BLaER1 treated with 17β-estradiol and CSF1 and Interleukin-3, amounts not matched to agents 10 nM and 100 nM (cell line): ENCODE results near the gene TMEM150B.

ENCODE experiments used
- H3K27ac ChIP-seq, 11 experiments: shearing (Covaris generic); formaldehyde crosslinking; 2 replicates each; pipeline ENCODE4 v1.8.1; 2022
- H3K27me3 ChIP-seq, 11 experiments: shearing (Covaris generic); formaldehyde crosslinking; 2 replicates each; pipeline ENCODE4 v1.8.1; 2022
- H3K36me3 ChIP-seq, 11 experiments: shearing (Covaris generic); formaldehyde crosslinking; 2 replicates each; pipeline ENCODE4 v1.8.1; 2022
- H3K4me1 ChIP-seq, 10 experiments: shearing (Covaris generic); formaldehyde crosslinking; 2 replicates each; pipeline ENCODE4 v1.8.1; 2022
- H3K4me2 ChIP-seq, 11 experiments: shearing (Covaris generic); formaldehyde crosslinking; 2 replicates each; pipeline ENCODE4 v1.8.1; 2022
- H3K4me3 ChIP-seq, 10 experiments: shearing (Covaris generic); formaldehyde crosslinking; 2 replicates each; pipeline ENCODE4 v1.8.1; 2022
- H3K9ac ChIP-seq, 11 experiments: shearing (Covaris generic); formaldehyde crosslinking; 2 replicates each; pipeline ENCODE4 v1.8.1; 2022
- H3K9me3 ChIP-seq, 11 experiments: shearing (Covaris generic); formaldehyde crosslinking; replicated peaks in 1 of 11; 2 replicates each; pipeline ENCODE4 v1.8.1; 2022
- H4K20me1 ChIP-seq, 11 experiments: shearing (Covaris generic); formaldehyde crosslinking; 2 replicates each; pipeline ENCODE4 v1.8.1; 2022
- Cebpa-rat ChIP-seq, 11 experiments: shearing (Covaris generic); IDR thresholded peaks; 2 replicates each; pipeline ENCODE4 v1.8.1; 2022

TMEM150B gene

GRCh38 chr19:55352040-55352439 is 26.9 kb upstream of the TMEM150B start:
- Histone ChIP-seq H3K27me3 (peaks cover 56 to 61% (median 57%) of the 10 kb centered on the region in 11 experiments), H3K9me3 (no peaks in the 10 kb centered on the region; a peak in 1 of 22 replicates), H3K4me2 (peak overlapping the region; percentile 31 to 96 (median 55); a peak in 21 of 22 replicates), H3K9ac (no peak overlapping the region), H3K27ac (no peak overlapping the region), H3K4me3 (no peak overlapping the region), H3K4me1 (peaks cover 23 to 68% (median 57%) of the 10 kb centered on the region in 10 experiments), H4K20me1 (peaks cover 0 to 25% (median 0%) of the 10 kb centered on the region in 11 experiments; a peak in 5 of 22 replicates), H3K36me3 (peaks cover 0 to 12% (median 3%) of the 10 kb centered on the region in 11 experiments; a peak in 8 of 22 replicates)
- no peak for TF ChIP-seq Cebpa-rat (IDR thresholded peaks at IDR 0.05)

GRCh38 chr19:55350620-55351315 is 25.6 kb upstream of the TMEM150B start:
- peaks cover 23 to 72% (median 60%) of the 10 kb centered on the region in 10 experiments for H3K4me1 ChIP-seq
- no peak for TF ChIP-seq Cebpa-rat (IDR thresholded peaks at IDR 0.05)
- H3K27ac ChIP-seq = no peak overlapping the region
- no peak overlapping the region for H3K4me3 ChIP-seq
- peaks cover 43 to 48% (median 44%) of the 10 kb centered on the region in 11 experiments for H3K27me3 ChIP-seq
- peaks cover 0 to 28% (median 0%) of the 10 kb centered on the region in 11 experiments; a peak in 5 of 22 replicates for H4K20me1 ChIP-seq
- H3K9me3 ChIP-seq = no peaks in the 10 kb centered on the region
- H3K36me3 ChIP-seq = peaks cover 0 to 23% (median 10%) of the 10 kb centered on the region in 11 experiments; a peak in 14 of 22 replicates
- H3K4me2 ChIP-seq = peak overlapping the region in 4 of 11 experiments; percentile 55 to 86 (median 65); a peak in 5 of 22 replicates
- H3K9ac ChIP-seq = peak overlapping the region in 1 of 11 experiments; percentile 45; a peak in 1 of 22 replicates

DNA sequence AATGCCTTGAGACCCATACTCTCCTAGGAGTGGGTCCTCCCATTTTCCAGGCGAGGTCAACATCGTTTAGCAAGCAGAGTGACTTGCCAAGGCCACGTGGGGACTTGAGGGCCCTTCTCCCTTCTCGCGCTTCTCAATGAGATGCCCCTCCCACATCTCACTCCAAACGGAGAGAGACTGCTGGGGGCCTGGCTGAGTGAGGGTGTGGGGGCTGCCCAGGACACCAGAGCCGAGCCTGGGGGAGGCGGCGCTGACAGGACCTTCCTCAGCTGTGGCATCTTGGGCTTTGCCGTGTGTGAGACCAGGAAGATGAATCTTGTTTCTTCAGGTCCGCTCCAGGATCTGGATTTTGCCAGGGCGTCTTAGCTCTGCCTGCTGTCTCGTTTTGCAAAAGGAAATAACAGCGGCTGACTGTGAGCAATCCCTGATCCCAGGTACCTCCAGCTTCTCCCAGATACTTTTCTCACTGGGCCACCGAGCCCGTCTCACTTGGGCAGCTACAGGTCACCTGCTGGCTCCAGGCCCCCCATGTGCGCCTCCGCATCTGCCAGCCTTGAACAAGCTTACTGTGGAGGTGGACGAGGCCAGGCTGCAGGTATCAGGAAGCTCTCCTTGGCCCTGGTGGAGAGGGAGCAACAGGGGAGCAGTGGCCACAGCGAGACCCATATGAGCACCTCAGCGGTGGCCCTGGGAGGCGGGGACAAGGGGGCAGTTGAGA is 23.3 kb upstream of the TMEM150B start:
- H3K4me1 ChIP-seq = peaks cover 24 to 88% (median 71%) of the 10 kb centered on the region in 10 experiments
- peak overlapping the region in 10 of 11 experiments; percentile 6 to 80 (median 57); a peak in 18 of 22 replicates for H3K4me2 ChIP-seq
- TF ChIP-seq Cebpa-rat (IDR thresholded peaks at IDR 0.05) = no peak
- peak overlapping the region in 4 of 11 experiments; percentile 5 to 41 (median 22); a peak in 5 of 22 replicates for H3K27ac ChIP-seq
- peaks cover 0 to 43% (median 0%) of the 10 kb centered on the region in 11 experiments; a peak in 5 of 22 replicates for H4K20me1 ChIP-seq
- no peak overlapping the region for H3K4me3 ChIP-seq
- peaks cover 20 to 25% (median 22%) of the 10 kb centered on the region in 11 experiments for H3K27me3 ChIP-seq
- H3K9me3 ChIP-seq = no peaks in the 10 kb centered on the region
- peaks cover under 1 to 46% (median 21%) of the 10 kb centered on the region in 11 experiments; a peak in 19 of 22 replicates for H3K36me3 ChIP-seq
- H3K9ac ChIP-seq = peak overlapping the region in 7 of 11 experiments; percentile 10 to 59 (median 41); a peak in 9 of 22 replicates

DNA sequence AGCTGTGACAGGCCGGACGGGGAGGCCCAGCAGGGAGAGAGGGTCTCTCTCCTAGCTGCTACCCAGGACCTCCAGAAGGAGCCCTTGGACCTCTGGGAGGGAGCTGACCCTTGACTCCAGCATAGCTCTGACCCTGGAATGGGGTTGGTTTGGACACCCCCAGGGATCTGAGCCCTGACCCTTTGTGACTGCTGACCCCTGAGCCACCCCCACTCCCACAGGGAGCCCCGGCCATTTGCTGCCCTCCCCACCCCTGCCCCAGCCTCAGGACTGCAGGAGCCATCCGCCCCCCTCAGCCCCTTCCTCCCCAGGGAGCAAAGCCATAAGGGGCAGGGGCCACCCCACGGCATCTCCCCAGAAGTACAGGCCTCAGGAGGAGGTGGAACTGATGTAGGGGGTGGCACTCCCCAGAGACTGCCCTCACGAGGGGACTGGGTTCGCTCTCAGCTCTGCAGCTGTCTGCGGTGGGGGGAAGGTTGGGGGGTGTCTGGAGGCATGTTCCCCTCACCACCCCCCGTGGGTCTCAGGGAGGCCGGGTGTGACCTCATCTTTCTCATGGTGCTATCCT is 22.4 kb upstream of the TMEM150B start:
- no peak for TF ChIP-seq Cebpa-rat (IDR thresholded peaks at IDR 0.05)
- Histone ChIP-seq H3K27me3 (peaks cover 11 to 15% (median 13%) of the 10 kb centered on the region in 11 experiments), H3K27ac (peak overlapping the region in 3 of 11 experiments; percentile 21 to 41 (median 26); a peak in 4 of 22 replicates), H3K9me3 (no peaks in the 10 kb centered on the region), H3K4me2 (peak overlapping the region; percentile 6 to 80 (median 57); a peak in 18 of 22 replicates), H4K20me1 (peaks cover 0 to 44% (median 0%) of the 10 kb centered on the region in 11 experiments; a peak in 4 of 22 replicates), H3K36me3 (peaks cover 10 to 56% (median 30%) of the 10 kb centered on the region in 11 experiments; a peak in 21 of 22 replicates), H3K9ac (peak overlapping the region in 5 of 11 experiments; percentile 26 to 59 (median 43); a peak in 9 of 22 replicates), H3K4me3 (no peak overlapping the region; a peak in 1 of 20 replicates), H3K4me1 (peaks cover 22 to 88% (median 71%) of the 10 kb centered on the region in 10 experiments)

GRCh38 chr19:55346725-55347441 is 21.7 kb upstream of the TMEM150B start:
- H3K27me3 ChIP-seq = peaks cover 4 to 9% (median 6%) of the 10 kb centered on the region in 11 experiments
- peak overlapping the region in 5 of 11 experiments; percentile 26 to 59 (median 43); a peak in 8 of 22 replicates for H3K9ac ChIP-seq
- H3K4me1 ChIP-seq = peaks cover 20 to 88% (median 71%) of the 10 kb centered on the region in 10 experiments
- H3K36me3 ChIP-seq = peaks cover 14 to 62% (median 36%) of the 10 kb centered on the region in 11 experiments
- no peak for TF ChIP-seq Cebpa-rat (IDR thresholded peaks at IDR 0.05)
- H4K20me1 ChIP-seq = peaks cover 2 to 49% (median 4%) of the 10 kb centered on the region in 11 experiments; a peak in 14 of 22 replicates
- no peaks in the 10 kb centered on the region for H3K9me3 ChIP-seq
- peak overlapping the region in 8 of 11 experiments; percentile 54 to 80 (median 64); a peak in 12 of 22 replicates for H3K4me2 ChIP-seq
- peak overlapping the region in 2 of 11 experiments; percentile 21 to 41; a peak in 2 of 22 replicates for H3K27ac ChIP-seq
- no peak overlapping the region for H3K4me3 ChIP-seq

DNA sequence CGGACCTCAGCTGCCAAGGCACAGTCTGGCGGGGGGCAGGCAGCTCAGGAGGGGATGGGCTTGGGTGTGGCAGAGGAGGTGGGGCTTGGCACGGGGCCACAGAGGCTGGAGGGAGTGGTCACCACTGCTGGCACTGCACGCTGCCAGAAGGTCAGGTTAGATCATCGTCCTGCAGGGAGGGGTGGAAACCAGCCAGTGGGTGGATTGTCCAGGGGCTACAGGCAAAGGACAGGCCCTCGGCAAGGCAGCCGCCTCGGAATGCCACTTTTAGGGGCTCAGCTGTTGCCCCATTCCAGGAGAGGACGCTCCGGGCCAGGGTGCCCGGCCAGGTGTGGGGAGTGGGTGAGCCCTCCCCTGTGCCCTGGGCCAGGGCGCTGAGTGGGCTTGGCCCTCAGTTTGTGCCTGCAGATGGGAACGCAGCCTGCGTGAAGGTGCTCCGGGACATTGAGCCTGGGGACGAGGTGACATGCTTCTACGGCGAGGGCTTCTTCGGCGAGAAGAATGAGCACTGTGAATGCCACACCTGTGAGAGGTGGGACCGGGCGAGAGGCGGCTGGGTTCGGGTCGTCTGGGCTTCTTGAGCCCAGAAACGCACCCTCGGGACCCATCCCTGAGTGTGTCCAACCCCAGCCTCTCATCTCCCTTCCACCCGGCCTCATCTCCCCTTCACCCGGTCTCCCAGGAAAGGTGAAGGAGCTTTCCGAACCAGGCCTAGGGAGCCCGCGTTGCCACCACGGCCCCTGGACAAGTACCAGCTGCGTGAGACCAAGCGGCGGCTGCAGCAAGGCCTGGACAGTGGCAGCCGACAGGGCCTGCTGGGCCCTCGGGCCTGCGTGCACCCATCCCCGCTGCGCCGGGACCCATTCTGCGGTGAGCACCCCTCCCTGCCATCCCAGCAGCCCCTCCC is 20.9 kb upstream of the TMEM150B start:
- peak overlapping the region in 1 of 11 experiments; percentile 31; a peak in 1 of 22 replicates for H3K4me2 ChIP-seq
- H4K20me1 ChIP-seq = peaks cover 6 to 56% (median 10%) of the 10 kb centered on the region in 11 experiments; a peak in 14 of 22 replicates
- H3K27me3 ChIP-seq = peaks cover 0 to under 1% (median 0%) of the 10 kb centered on the region in 11 experiments; a peak in 1 of 22 replicates
- H3K36me3 ChIP-seq = peaks cover 16 to 66% (median 38%) of the 10 kb centered on the region in 11 experiments
- peak overlapping the region in 1 of 11 experiments; percentile 2; a peak in 1 of 22 replicates for H3K27ac ChIP-seq
- H3K4me3 ChIP-seq = no peak overlapping the region
- H3K4me1 ChIP-seq = peaks cover 19 to 87% (median 70%) of the 10 kb centered on the region in 10 experiments
- H3K9ac ChIP-seq = peak overlapping the region in 1 of 11 experiments; percentile 19; a peak in 2 of 22 replicates
- H3K9me3 ChIP-seq = no peaks in the 10 kb centered on the region
- no peak for TF ChIP-seq Cebpa-rat (IDR thresholded peaks at IDR 0.05)
